Liver (tissue), 9 donors: ENCODE data around the gene TBC1D12. TPM values are rescaled to one million over a fixed set of nuclear protein-coding genes. Genes with fewer than 3 reads are reported as not detected.

ENCODE experiments used
- DNase-seq: peaks from one replicate; pipeline ENCODE4 v3.0.0-alpha.2; 2017; ENCODE audit warnings: low spot score
- H3K27ac ChIP-seq, 2 donors: one replicate each; pipeline ENCODE4 v1.7.0; 2013; ENCODE audit warnings: inconsistent platforms in 2 of 2, low read length in 2 of 2, control low read depth in 1 of 2, low read depth in 1 of 2, mild to moderate bottlenecking in 1 of 2
- H3K27me3 ChIP-seq, 4 donors: one replicate each; pipeline versions ENCODE4 v1.6.1 to v1.7.0; 2013; ENCODE audit warnings: low read length in 3 of 4, inconsistent platforms in 1 of 4, mild to moderate bottlenecking in 1 of 4, moderate library complexity in 1 of 4; ENCODE audit not compliant: control insufficient read depth in 4 of 4, insufficient read depth in 4 of 4
- H3K36me3 ChIP-seq, 4 donors: one replicate each; pipeline versions ENCODE4 v1.6.1 to v1.7.0; 2013; ENCODE audit warnings: low read length in 3 of 4, mild to moderate bottlenecking in 3 of 4, low read depth in 1 of 4, moderate library complexity in 1 of 4; ENCODE audit not compliant: control insufficient read depth in 4 of 4, insufficient read depth in 3 of 4
- H3K4me1 ChIP-seq, 4 donors: one replicate each; pipeline versions ENCODE4 v1.6.1 to v1.7.0; 2013; ENCODE audit warnings: low read length in 3 of 4, mild to moderate bottlenecking in 3 of 4, moderate library complexity in 1 of 4; ENCODE audit not compliant: control insufficient read depth in 4 of 4, insufficient read depth in 4 of 4
- H3K4me3 ChIP-seq, 3 donors: one replicate each; pipeline versions ENCODE4 v1.6.1 to v1.7.0; 2013; ENCODE audit warnings: low read length in 3 of 3, control low read depth in 1 of 3, low read depth in 1 of 3, mild to moderate bottlenecking in 1 of 3
- H3K9ac ChIP-seq, 2 donors: one replicate each; pipeline ENCODE4 v1.7.0; 2013; ENCODE audit warnings: low read length in 2 of 2, mild to moderate bottlenecking in 2 of 2, moderate library complexity in 2 of 2, control low read depth in 1 of 2, low read depth in 1 of 2
- H3K9me3 ChIP-seq, 4 donors: one replicate each; pipeline versions ENCODE4 v1.6.1 to v1.7.0; 2013; ENCODE audit warnings: low read length in 3 of 4; ENCODE audit not compliant: control insufficient read depth in 4 of 4
- ATF3 ChIP-seq: IDR thresholded peaks from 2 replicates; pipeline ENCODE4 v1.6.1; 2016; ENCODE audit warnings: antibody characterized with exemption
- CTCF ChIP-seq: fragments of 150-350 bp; IDR thresholded peaks from 2 replicates; pipeline ENCODE4 v1.5.1; 2017; ENCODE audit warnings: improper control_type of control experiment, low read depth, low read length; ENCODE audit not compliant: missing input control
- EGR1 ChIP-seq, 2 donors: IDR thresholded peaks; 2 replicates each; pipeline ENCODE4 v1.6.1; 2016 to 2018; ENCODE audit warnings: antibody characterized with exemption in 2 of 2, low read depth in 2 of 2
- FOXA1 ChIP-seq: IDR thresholded peaks from 2 replicates; pipeline ENCODE4 v1.6.1; 2016; ENCODE audit warnings: antibody characterized with exemption
- FOXA2 ChIP-seq: IDR thresholded peaks from 2 replicates; pipeline ENCODE4 v1.6.1; 2016; ENCODE audit warnings: antibody characterized with exemption
- GABPA ChIP-seq, 2 donors: IDR thresholded peaks in 1 of 2; conservative IDR thresholded peaks in 1 of 2; 2 replicates each; pipeline ENCODE4 v1.6.1; 2016; ENCODE audit warnings: antibody characterized with exemption in 2 of 2, mild to moderate bottlenecking in 1 of 2, moderate library complexity in 1 of 2
- HNF4A ChIP-seq, 2 donors: conservative IDR thresholded peaks; 2 replicates each; pipeline ENCODE4 v1.6.1; 2016; ENCODE audit warnings: antibody characterized with exemption in 2 of 2, mild to moderate bottlenecking in 2 of 2
- HNF4G ChIP-seq: IDR thresholded peaks from 2 replicates; pipeline ENCODE4 v1.6.1; 2016; ENCODE audit warnings: antibody characterized with exemption
- JUND ChIP-seq, 2 donors: IDR thresholded peaks; 2 replicates each; pipeline ENCODE4 v1.6.1; 2016; ENCODE audit warnings: antibody characterized with exemption in 2 of 2
- MAX ChIP-seq: IDR thresholded peaks from 2 replicates; pipeline ENCODE4 v1.6.1; 2016; ENCODE audit warnings: antibody characterized with exemption
- NR2F2 ChIP-seq: IDR thresholded peaks from 2 replicates; pipeline ENCODE4 v1.6.1; 2016; ENCODE audit warnings: antibody characterized with exemption
- RAD21 ChIP-seq, 2 donors: IDR thresholded peaks; 2 replicates each; pipeline ENCODE4 v1.6.1; 2016; ENCODE audit warnings: antibody characterized with exemption in 2 of 2, mild to moderate bottlenecking in 2 of 2
- REST ChIP-seq: IDR thresholded peaks from 2 replicates; pipeline ENCODE4 v1.6.1; 2016; ENCODE audit warnings: antibody characterized with exemption, mild to moderate bottlenecking
- RXRA ChIP-seq, 2 donors: IDR thresholded peaks; 2 replicates each; pipeline ENCODE4 v1.6.1; 2017 to 2018; ENCODE audit warnings: antibody characterized with exemption in 2 of 2, mild to moderate bottlenecking in 1 of 2
- SP1 ChIP-seq: IDR thresholded peaks from 2 replicates; pipeline ENCODE4 v1.6.1; 2018; ENCODE audit warnings: antibody characterized with exemption, mild to moderate bottlenecking
- TAF1 ChIP-seq: conservative IDR thresholded peaks from 2 replicates; pipeline ENCODE4 v1.6.1; 2016; ENCODE audit warnings: antibody characterized with exemption, mild to moderate bottlenecking
- YY1 ChIP-seq: IDR thresholded peaks from 2 replicates; pipeline ENCODE4 v1.6.1; 2016; ENCODE audit warnings: antibody characterized with exemption, mild to moderate bottlenecking
- ZBTB33 ChIP-seq: IDR thresholded peaks from 2 replicates; pipeline ENCODE4 v1.6.1; 2016; ENCODE audit warnings: antibody characterized with exemption
- WGBS: extraction: QIAGEN DNeasy Blood & Tissue Kit; methylation state at CpG from one replicate; pipeline ENCODE4 v1.1.7; 2013; 5-methylcytosine and 5-hydroxymethylcytosine counted together
- polyA plus RNA-seq, 2 donors: library from polyadenylated mRNA; stranded (reverse) in 1 of 2; unstranded in 1 of 2; fragments of 200-250 nt in 1 of 2; fragments of >200 nt in 1 of 2; fragmentation: Nextera tagmentation in 1 of 2; extraction: Ambion mirVana in 1 of 2; gene quantifications; one replicate each; pipeline versions ENCODE4 v1.2.1 to v1.2.3, GENCODE V29; 2013 to 2015
- total RNA-seq, 2 donors: library from RNA; depleted of rRNA; stranded (reverse); fragments of >200 nt; gene quantifications; one replicate each; pipeline ENCODE4 v1.2.3, GENCODE V29; 2014
- donor health status: healthy.
- donor health status: healthy.
- donor health status: healthy.
- donor health status: healthy.
- donor health status: healthy.

The TBC1D12 gene
- total and polyA plus RNA-seq, 4 donors = 2.6 to 7.5 (median 5.0) TPM

GRCh38 chr10:94440096-94440495, 37.8 kb downstream of the TBC1D12 start:
- Histone ChIP-seq H3K9ac (no peak overlapping the region), H3K9me3 (no peaks in the 10 kb centered on the region), H3K27ac (no peak overlapping the region), H3K4me1 (peaks cover 0 to 3% (median 1%) of the 10 kb centered on the region in 4 donors), H3K27me3 (no peaks in the 10 kb centered on the region), H3K4me3 (no peak overlapping the region), H3K36me3 (no peaks in the 10 kb centered on the region)
- DNase-seq = no peak
- TF ChIP-seq RXRA (IDR thresholded peaks at IDR 0.05) (no peak), TAF1 (no peak), GABPA (IDR thresholded peaks at IDR 0.05 in 1 of 2, conservative IDR thresholded peaks at IDR 0.05 in 1 of 2) (no peak), CTCF (no peak), EGR1 (IDR thresholded peaks at IDR 0.05; ENCODE audit: low read depth in 2 of 2) (no peak), SP1 (no peak), FOXA2 (no peak), REST (no peak), JUND (IDR thresholded peaks at IDR 0.05) (no peak), MAX (no peak), RAD21 (IDR thresholded peaks at IDR 0.05) (no peak), ZBTB33 (no peak), ATF3 (no peak), NR2F2 (no peak), HNF4A (conservative IDR thresholded peaks at IDR 0.05) (no peak), HNF4G (no peak), YY1 (no peak), FOXA1 (no peak)

- WGBS = 68% methylated on average over 2 of the region's 2 CpGs
- no peak overlapping the region for H3K9ac ChIP-seq
- no peaks in the 10 kb centered on the region for H3K36me3 ChIP-seq
- TF ChIP-seq EGR1 (IDR thresholded peaks at IDR 0.05; ENCODE audit: low read depth in 2 of 2) = no peak
- TF ChIP-seq MAX = no peak
- TF ChIP-seq SP1 = no peak
- TF ChIP-seq ATF3 = no peak
- TF ChIP-seq NR2F2 = no peak
- no peak for TF ChIP-seq FOXA2
- H3K4me3 ChIP-seq = no peak overlapping the region
- H3K9me3 ChIP-seq = no peaks in the 10 kb centered on the region
- no peaks in the 10 kb centered on the region for H3K27me3 ChIP-seq
- DNase-seq = no peak
- H3K27ac ChIP-seq = no peak overlapping the region
- H3K4me1 ChIP-seq = peaks cover 0 to 3% (median 1%) of the 10 kb centered on the region in 4 donors
Observed at GRCh38 chr10:94443047-94443446, 40.7 kb downstream of the TBC1D12 start.
